Activated naive CD8-positive, alpha-beta T cell treated with anti-CD3 and anti-CD28 coated beads for 36 hours (primary cell): ENCODE results near the gene PTRH1. TPM values are rescaled to one million over a fixed set of nuclear protein-coding genes. Genes with fewer than 3 reads are reported as not detected.

Experiments used
- DNase-seq: peaks from one replicate; pipeline ENCODE4 v3.0.0; 2021
- H3K27ac Mint-ChIP-seq: one replicate; pipeline ENCODE4 v1.8.0; 2022; ENCODE audit warnings: mild to moderate bottlenecking, moderate library complexity, mixed read lengths
- H3K27me3 Mint-ChIP-seq: one replicate; pipeline ENCODE4 v1.8.0; 2022; ENCODE audit warnings: mild to moderate bottlenecking, mixed read lengths
- H3K36me3 Mint-ChIP-seq: one replicate; pipeline ENCODE4 v1.8.0; 2021; ENCODE audit warnings: mild to moderate bottlenecking, mixed read lengths
- H3K4me1 Mint-ChIP-seq: one replicate; pipeline ENCODE4 v1.8.0; 2021; ENCODE audit warnings: mixed read lengths
- H3K4me3 Mint-ChIP-seq: one replicate; pipeline ENCODE4 v1.8.0; 2022; ENCODE audit warnings: mild to moderate bottlenecking, moderate library complexity, mixed read lengths
- H3K9me3 Mint-ChIP-seq: one replicate; pipeline ENCODE4 v1.8.0; 2022; ENCODE audit warnings: mixed read lengths
- total RNA-seq, 2 experiments: library from RNA; stranded (reverse); gene quantifications; one replicate each; pipeline ENCODE4 v1.2.3, GENCODE V29; 2021

The PTRH1 gene
- total RNA-seq, 2 experiments from 2014 or later = 19.7 to 21.2 TPM

GRCh38 chr9:127698985-127699670 lies 16.3 kb downstream of the PTRH1 start:
- Mint-ChIP-seq H3K4me3 (peak overlapping the region; percentile 72), H3K4me1 (peaks cover 10% of the 10 kb centered on the region), H3K9me3 (no peaks in the 10 kb centered on the region), H3K27ac (peak overlapping the region; percentile 76), H3K27me3 (no peaks in the 10 kb centered on the region), H3K36me3 (no peaks in the 10 kb centered on the region)
- DNase-seq = peak; percentile 87

- no peak overlapping the region for H3K4me3 Mint-ChIP-seq
- H3K27me3 Mint-ChIP-seq = no peaks in the 10 kb centered on the region
- DNase-seq = no peak
These were observed 17.1 kb downstream of the PTRH1 start for GRCh38 chr9:127698386-127698785.

GRCh38 chr9:127697575-127697974 lies 17.9 kb downstream of the PTRH1 start:
- Mint-ChIP-seq H3K27me3 (no peaks in the 10 kb centered on the region), H3K4me1 (peaks cover 10% of the 10 kb centered on the region), H3K9me3 (no peaks in the 10 kb centered on the region), H3K4me3 (no peak overlapping the region), H3K36me3 (no peaks in the 10 kb centered on the region), H3K27ac (no peak overlapping the region)
- DNase-seq = no peak

More at GRCh38 chr9:127698386-127698785, 17.1 kb downstream of the PTRH1 start:
- Mint-ChIP-seq H3K9me3 (no peaks in the 10 kb centered on the region), H3K4me1 (peaks cover 10% of the 10 kb centered on the region), H3K36me3 (no peaks in the 10 kb centered on the region), H3K27ac (no peak overlapping the region)

GRCh38 chr9:127694890-127695720 lies 20.4 kb downstream of the PTRH1 start:
- H3K27ac Mint-ChIP-seq = no peak overlapping the region

DNA sequence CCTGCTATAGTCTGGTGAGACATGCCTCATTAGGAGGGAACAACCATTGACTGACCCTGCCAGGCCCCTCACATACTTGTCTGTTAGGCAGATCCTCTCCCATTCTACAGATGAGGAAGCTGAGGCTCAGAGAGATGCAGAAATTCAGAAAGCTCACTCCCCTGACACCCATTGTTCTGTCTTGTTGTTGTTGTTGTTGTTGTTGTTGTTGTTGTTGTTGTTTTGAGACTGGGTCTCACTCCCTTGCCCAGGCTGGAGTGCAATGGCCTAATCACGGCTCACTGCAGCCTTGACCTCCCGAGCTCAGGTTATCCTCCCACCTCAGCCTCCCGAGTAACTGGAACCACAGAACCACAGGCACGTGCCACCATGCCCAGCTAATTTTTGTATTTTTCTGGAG lies 21.8 kb downstream of the PTRH1 start:
- Mint-ChIP-seq H3K27ac (no peak overlapping the region), H3K36me3 (no peaks in the 10 kb centered on the region), H3K4me1 (no peaks in the 10 kb centered on the region), H3K9me3 (no peaks in the 10 kb centered on the region), H3K27me3 (no peaks in the 10 kb centered on the region), H3K4me3 (no peak overlapping the region)
- DNase-seq = no peak

More at GRCh38 chr9:127694890-127695720, 20.4 kb downstream of the PTRH1 start:
- DNase-seq = no peak
- peaks cover 7% of the 10 kb centered on the region for H3K4me1 Mint-ChIP-seq
- no peaks in the 10 kb centered on the region for H3K36me3 Mint-ChIP-seq
- no peaks in the 10 kb centered on the region for H3K9me3 Mint-ChIP-seq
- H3K4me3 Mint-ChIP-seq = no peak overlapping the region
- no peaks in the 10 kb centered on the region for H3K27me3 Mint-ChIP-seq

- H3K4me1 Mint-ChIP-seq = no peaks in the 10 kb centered on the region
- no peaks in the 10 kb centered on the region for H3K9me3 Mint-ChIP-seq
- no peaks in the 10 kb centered on the region for H3K36me3 Mint-ChIP-seq
- DNase-seq = no peak
- H3K27ac Mint-ChIP-seq = no peak overlapping the region
- H3K27me3 Mint-ChIP-seq = no peaks in the 10 kb centered on the region
- no peak overlapping the region for H3K4me3 Mint-ChIP-seq
These were observed 22.3 kb downstream of the PTRH1 start for GRCh38 chr9:127693143-127693542.

- Mint-ChIP-seq H3K4me3 (no peak overlapping the region), H3K4me1 (no peaks in the 10 kb centered on the region), H3K27me3 (no peaks in the 10 kb centered on the region), H3K36me3 (no peaks in the 10 kb centered on the region), H3K9me3 (no peaks in the 10 kb centered on the region), H3K27ac (no peak overlapping the region)
- no peak for DNase-seq
These were observed 23.4 kb downstream of the PTRH1 start for GRCh38 chr9:127692071-127692470.

DNA sequence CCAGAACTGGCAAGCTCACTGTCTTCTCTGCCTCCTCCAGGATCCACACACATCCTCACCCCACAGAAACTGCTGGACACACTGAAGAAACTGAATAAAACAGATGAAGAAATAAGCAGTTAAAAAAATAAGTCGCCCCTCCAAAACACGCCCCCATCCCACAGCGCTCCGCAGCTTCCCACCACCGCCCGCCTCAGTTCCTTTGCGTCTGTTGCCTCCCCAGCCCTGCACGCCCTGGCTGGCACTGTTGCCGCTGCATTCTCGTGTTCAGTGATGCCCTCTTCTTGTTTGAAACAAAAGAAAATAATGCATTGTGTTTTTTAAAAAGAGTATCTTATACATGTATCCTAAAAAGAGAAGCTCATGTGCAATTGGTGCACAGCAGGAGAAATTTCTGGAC lies 24.7 kb downstream of the PTRH1 start:
- DNase-seq = no peak
- no peaks in the 10 kb centered on the region for H3K4me1 Mint-ChIP-seq
- H3K4me3 Mint-ChIP-seq = no peak overlapping the region
- no peaks in the 10 kb centered on the region for H3K36me3 Mint-ChIP-seq
- no peaks in the 10 kb centered on the region for H3K9me3 Mint-ChIP-seq
- no peak overlapping the region for H3K27ac Mint-ChIP-seq
- H3K27me3 Mint-ChIP-seq = no peaks in the 10 kb centered on the region

DNA sequence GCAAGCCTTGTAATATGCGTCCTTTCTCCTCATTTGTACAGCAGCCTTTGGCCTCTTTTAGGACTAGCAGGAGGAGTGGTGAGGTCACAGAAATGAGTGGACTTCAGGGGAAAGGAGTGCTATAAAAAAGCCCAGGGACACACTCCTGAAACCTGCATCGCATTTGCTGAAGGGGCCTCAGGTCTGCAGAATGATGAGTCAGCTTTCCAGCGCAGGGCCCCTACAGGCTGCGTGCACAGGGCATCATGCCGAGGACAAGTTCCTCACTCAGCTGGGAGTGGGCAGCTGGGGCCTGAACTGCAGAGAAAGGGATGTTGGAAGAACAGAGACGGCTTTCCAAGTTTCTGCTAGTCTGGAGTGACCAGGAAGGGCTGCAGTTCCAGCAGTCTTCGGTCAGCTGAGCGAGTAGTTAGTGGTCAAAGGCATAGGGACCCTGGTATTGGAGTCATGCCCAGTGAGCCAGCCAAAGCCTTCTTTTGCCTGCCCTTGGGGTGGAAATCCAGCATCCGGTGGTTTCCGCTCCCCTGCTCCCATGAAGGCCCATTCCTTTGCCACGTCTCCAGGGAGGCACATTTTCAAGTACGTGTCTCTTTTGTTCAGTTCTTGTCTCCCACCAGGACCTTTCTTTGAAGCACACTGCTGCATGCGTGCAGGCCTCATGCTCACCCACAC lies 26.0 kb downstream of the PTRH1 start:
- no peaks in the 10 kb centered on the region for H3K4me1 Mint-ChIP-seq
- no peaks in the 10 kb centered on the region for H3K27me3 Mint-ChIP-seq
- no peak overlapping the region for H3K27ac Mint-ChIP-seq
- DNase-seq = no peak
- no peaks in the 10 kb centered on the region for H3K9me3 Mint-ChIP-seq
- H3K4me3 Mint-ChIP-seq = no peak overlapping the region
- peaks cover 3% of the 10 kb centered on the region for H3K36me3 Mint-ChIP-seq

DNA sequence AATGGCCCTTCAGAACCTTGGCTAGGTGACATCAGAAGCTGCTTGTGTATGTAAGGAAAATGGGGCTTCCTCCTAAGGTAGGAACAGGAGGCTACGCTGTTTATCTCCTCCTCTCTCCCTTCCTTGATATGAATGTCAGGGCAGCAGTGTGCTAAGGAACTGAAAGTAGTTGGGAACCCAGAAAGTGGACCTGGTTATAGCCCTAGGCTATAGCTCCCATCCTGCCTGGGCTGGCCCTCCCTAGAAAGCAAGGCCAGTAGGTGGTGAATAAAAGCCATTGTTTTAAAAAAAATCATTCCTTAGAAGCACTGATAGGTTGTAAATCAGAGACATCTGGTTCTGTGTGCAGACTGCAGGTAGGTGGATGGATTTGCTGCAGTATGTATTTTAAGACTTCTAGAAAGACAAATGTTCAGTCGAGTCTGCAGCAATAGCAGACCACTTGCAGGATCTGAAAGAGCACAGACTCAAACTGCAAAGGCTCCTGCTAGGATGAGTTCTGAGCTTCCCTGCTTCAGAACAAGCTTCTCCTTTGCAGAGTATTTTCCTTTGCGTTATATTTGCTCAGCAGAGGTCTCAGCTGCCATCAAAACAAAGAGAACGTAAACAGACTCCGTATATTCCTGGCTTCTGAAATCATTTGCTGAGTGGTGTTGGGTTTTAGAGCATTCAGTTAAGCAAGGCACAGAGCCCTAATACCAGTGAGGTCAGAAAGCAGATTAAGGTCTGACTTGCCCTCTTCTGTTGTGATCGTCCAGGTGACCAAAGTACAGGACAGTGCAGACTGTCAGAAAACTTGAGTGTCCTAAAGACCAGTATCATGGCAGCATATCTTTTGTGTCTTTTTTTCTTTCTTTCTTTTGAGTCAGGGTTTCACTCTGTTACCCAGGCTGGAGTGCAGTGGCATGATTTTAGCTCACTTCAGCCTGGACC lies 28.7 kb downstream of the PTRH1 start:
- H3K4me1 Mint-ChIP-seq = no peaks in the 10 kb centered on the region
- H3K27ac Mint-ChIP-seq = no peak overlapping the region
- H3K36me3 Mint-ChIP-seq = peaks cover 3% of the 10 kb centered on the region
- H3K9me3 Mint-ChIP-seq = no peaks in the 10 kb centered on the region
- H3K4me3 Mint-ChIP-seq = no peak overlapping the region
- no peak for DNase-seq
- H3K27me3 Mint-ChIP-seq = no peaks in the 10 kb centered on the region

- no peak for DNase-seq
- H3K4me3 Mint-ChIP-seq = no peak overlapping the region
- H3K27ac Mint-ChIP-seq = no peak overlapping the region
- H3K36me3 Mint-ChIP-seq = peaks cover 3% of the 10 kb centered on the region
- no peaks in the 10 kb centered on the region for H3K27me3 Mint-ChIP-seq
- no peaks in the 10 kb centered on the region for H3K4me1 Mint-ChIP-seq
- no peaks in the 10 kb centered on the region for H3K9me3 Mint-ChIP-seq
These were observed 30.9 kb downstream of the PTRH1 start for GRCh38 chr9:127684576-127684975.

- H3K27ac Mint-ChIP-seq = no peak overlapping the region
- no peaks in the 10 kb centered on the region for H3K27me3 Mint-ChIP-seq
- peaks cover 5% of the 10 kb centered on the region for H3K36me3 Mint-ChIP-seq
- H3K9me3 Mint-ChIP-seq = no peaks in the 10 kb centered on the region
- no peak for DNase-seq
- H3K4me1 Mint-ChIP-seq = no peaks in the 10 kb centered on the region
- H3K4me3 Mint-ChIP-seq = no peak overlapping the region
These were observed 31.7 kb downstream of the PTRH1 start for GRCh38 chr9:127683723-127684122.

- H3K27ac Mint-ChIP-seq = no peak overlapping the region
- peaks cover 5% of the 10 kb centered on the region for H3K36me3 Mint-ChIP-seq
- DNase-seq = no peak
- H3K4me3 Mint-ChIP-seq = no peak overlapping the region
- H3K4me1 Mint-ChIP-seq = no peaks in the 10 kb centered on the region
- H3K27me3 Mint-ChIP-seq = no peaks in the 10 kb centered on the region
- no peaks in the 10 kb centered on the region for H3K9me3 Mint-ChIP-seq
These were observed 32.9 kb downstream of the PTRH1 start for GRCh38 chr9:127682351-127683136.

DNA sequence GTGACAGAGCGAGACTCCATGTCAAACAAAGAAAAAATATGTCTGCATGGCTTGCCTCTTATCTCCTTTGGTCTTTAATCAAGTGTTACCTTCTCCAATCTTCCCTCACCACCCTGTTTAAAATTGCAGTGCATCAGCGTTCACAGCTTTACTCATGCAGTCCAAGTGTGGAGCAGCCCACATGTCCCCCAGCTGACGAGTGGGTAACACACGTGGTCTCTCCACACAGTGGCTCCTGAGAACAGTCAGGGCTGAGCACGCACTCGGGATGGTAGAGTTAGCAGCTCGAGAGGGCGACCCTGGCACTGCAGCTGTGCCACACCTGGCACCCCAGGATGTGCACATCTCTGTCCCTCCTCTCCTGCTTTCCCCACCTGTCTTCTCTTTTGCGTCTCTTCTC lies 34.6 kb downstream of the PTRH1 start:
- H3K4me1 Mint-ChIP-seq = no peaks in the 10 kb centered on the region
- H3K4me3 Mint-ChIP-seq = no peak overlapping the region
- H3K36me3 Mint-ChIP-seq = peaks cover 5% of the 10 kb centered on the region
- H3K27ac Mint-ChIP-seq = no peak overlapping the region
- H3K9me3 Mint-ChIP-seq = no peaks in the 10 kb centered on the region
- no peaks in the 10 kb centered on the region for H3K27me3 Mint-ChIP-seq
- no peak for DNase-seq
